RKO (cell line): Measurements from ENCODE around the gene SMIM44.

Experiments used
- DNase-seq: peaks from one replicate; pipeline ENCODE4 v3.0.0-alpha.2; 2016; ENCODE audit warnings: low spot score

The SMIM44 gene

GRCh38 chr19:3477506-3477905 is 5.7 kb downstream of the SMIM44 start:
- DNase-seq = no peak

- DNase-seq = no peak
Observed at GRCh38 chr19:3476830-3477229, 6.4 kb downstream of the SMIM44 start.

- DNase-seq = no peak
Observed at GRCh38 chr19:3475449-3475848, 7.8 kb downstream of the SMIM44 start.

GRCh38 chr19:3474614-3475013 is 8.6 kb downstream of the SMIM44 start:
- no peak for DNase-seq

- DNase-seq = no peak
Observed at GRCh38 chr19:3474010-3474409, 9.2 kb downstream of the SMIM44 start.

GRCh38 chr19:3471954-3472655 is 11.1 kb downstream of the SMIM44 start:
- DNase-seq = no peak

- DNase-seq = no peak
Observed at GRCh38 chr19:3470500-3471128, 12.6 kb downstream of the SMIM44 start.

- no peak for DNase-seq
Observed at GRCh38 chr19:3469638-3470499, 13.4 kb downstream of the SMIM44 start.

- no peak for DNase-seq
Observed at GRCh38 chr19:3468211-3468610, 15.0 kb downstream of the SMIM44 start.

GRCh38 chr19:3467437-3468198 is 15.6 kb downstream of the SMIM44 start:
- DNase-seq = no peak

GRCh38 chr19:3466635-3467034 is 16.6 kb downstream of the SMIM44 start:
- no peak for DNase-seq

- no peak for DNase-seq
Observed at GRCh38 chr19:3465552-3465951, 17.7 kb downstream of the SMIM44 start.

- DNase-seq = no peak
Observed at GRCh38 chr19:3464587-3465235, 18.5 kb downstream of the SMIM44 start.

GRCh38 chr19:3463714-3464586 is 19.3 kb downstream of the SMIM44 start:
- DNase-seq = no peak

- DNase-seq = no peak
Observed at GRCh38 chr19:3462991-3463713, 20.1 kb downstream of the SMIM44 start.

GRCh38 chr19:3459965-3460582 is 23.2 kb downstream of the SMIM44 start:
- no peak for DNase-seq

- no peak for DNase-seq
Observed at GRCh38 chr19:3459089-3459881, 24.0 kb downstream of the SMIM44 start.

GRCh38 chr19:3458229-3459088 is 24.8 kb downstream of the SMIM44 start:
- DNase-seq = no peak
